NCI-H2196 treated with DMSO at 0.1 percent for 48 hours (cell line): ENCODE data around the gene NRROS.

Experiments
- DNase-seq: peaks from one replicate; lab custom pipeline; 2025; ENCODE audit not compliant: unreplicated experiment; lab: John Stamatoyannopoulos, UW

NRROS gene

GRCh38 chr3:196645897-196646665 is 6.6 kb downstream of the NRROS start:
- no peak for DNase-seq

GRCh38 chr3:196646666-196647216 is 7.2 kb downstream of the NRROS start:
- DNase-seq = no peak

GRCh38 chr3:196650740-196651311 is 11.3 kb downstream of the NRROS start:
- DNase-seq = peak; percentile 93

- no peak for DNase-seq
These were observed 12.3 kb downstream of the NRROS start for GRCh38 chr3:196651819-196652218.

- DNase-seq = no peak
These were observed 13.7 kb downstream of the NRROS start for GRCh38 chr3:196652961-196653795.

GRCh38 chr3:196654006-196654734 is 14.7 kb downstream of the NRROS start:
- DNase-seq = no peak

- DNase-seq = no peak
These were observed 15.2 kb downstream of the NRROS start for GRCh38 chr3:196654735-196655090.

GRCh38 chr3:196655496-196655895 is 16.0 kb downstream of the NRROS start:
- no peak for DNase-seq

GRCh38 chr3:196656213-196656612 is 16.7 kb downstream of the NRROS start:
- no peak for DNase-seq

- no peak for DNase-seq
These were observed 20.4 kb downstream of the NRROS start for GRCh38 chr3:196659901-196660351.

GRCh38 chr3:196660381-196661166 is 21.1 kb downstream of the NRROS start:
- peak; percentile 88 for DNase-seq

- peak; percentile 45 for DNase-seq
These were observed 21.9 kb downstream of the NRROS start for GRCh38 chr3:196661400-196661799.

- DNase-seq = no peak
These were observed 22.5 kb downstream of the NRROS start for GRCh38 chr3:196662033-196662432.

GRCh38 chr3:196662711-196663571 is 23.4 kb downstream of the NRROS start:
- no peak for DNase-seq

- peak; percentile 84 for DNase-seq
These were observed 26.7 kb downstream of the NRROS start for GRCh38 chr3:196666001-196666867.

GRCh38 chr3:196667056-196667825 is 27.7 kb downstream of the NRROS start:
- no peak for DNase-seq

- DNase-seq = no peak
These were observed 30.8 kb downstream of the NRROS start for GRCh38 chr3:196670339-196670738.
